HG02943 (cell line): Measurements from ENCODE around the gene MAP3K10.
"Not testable (repeated sequence)": the region's sequence is repeated elsewhere in the genome, so short reads cannot be mapped to it uniquely, and the experiment has no call there.

ENCODE experiments used
- ATAC-seq: cut with Tn5 transposase; IDR thresholded peaks from one replicate; pipeline ENCODE4 v1.9.1; 2021; ENCODE audit warnings: mild to moderate bottlenecking, low read depth, moderate library complexity; ENCODE audit not compliant: unreplicated experiment

The MAP3K10 gene

GRCh38 chr19:40190891-40191835 lies at the start of gene MAP3K10:
TSS of gene MAP3K10 (plus strand) at chr19:40191426. CDS start at chr19:40192032, 606 bp downstream.
- ATAC-seq, result peak; percentile 73

- ATAC-seq, result no peak
These were observed 49.7 kb upstream of the MAP3K10 start for GRCh38 chr19:40141551-40141950.

- ATAC-seq, result no peak
These were observed 47.6 kb upstream of the MAP3K10 start for GRCh38 chr19:40143612-40144011.

GRCh38 chr19:40144151-40144550 lies 47.1 kb upstream of the MAP3K10 start:
- ATAC-seq, result no peak

GRCh38 chr19:40144947-40145748 lies 46.1 kb upstream of the MAP3K10 start:
- ATAC-seq, result no peak

GRCh38 chr19:40145749-40146029 lies 45.5 kb upstream of the MAP3K10 start:
- ATAC-seq, result not testable (repeated sequence)

GRCh38 chr19:40147338-40147692 lies 43.9 kb upstream of the MAP3K10 start:
- no peak for ATAC-seq

GRCh38 chr19:40147693-40148347 lies 43.4 kb upstream of the MAP3K10 start:
- no peak for ATAC-seq

- no peak for ATAC-seq
These were observed 41.7 kb upstream of the MAP3K10 start for GRCh38 chr19:40149501-40149900.

GRCh38 chr19:40150170-40150569 lies 41.1 kb upstream of the MAP3K10 start:
- no peak for ATAC-seq

GRCh38 chr19:40154121-40154680 lies 37.0 kb upstream of the MAP3K10 start:
- no peak for ATAC-seq

- no peak for ATAC-seq
These were observed 35.4 kb upstream of the MAP3K10 start for GRCh38 chr19:40155749-40156265.

GRCh38 chr19:40157059-40157458 lies 34.2 kb upstream of the MAP3K10 start:
- ATAC-seq, result no peak

GRCh38 chr19:40159744-40160143 lies 31.5 kb upstream of the MAP3K10 start:
- no peak for ATAC-seq

GRCh38 chr19:40162104-40162503 lies 29.1 kb upstream of the MAP3K10 start:
- ATAC-seq, result no peak

- ATAC-seq, result no peak
These were observed 27.6 kb upstream of the MAP3K10 start for GRCh38 chr19:40163541-40164129.

GRCh38 chr19:40165362-40165937 lies 25.8 kb upstream of the MAP3K10 start:
- no peak for ATAC-seq

GRCh38 chr19:40169482-40170302 lies 21.5 kb upstream of the MAP3K10 start:
- ATAC-seq, result not testable (repeated sequence)
